Tibial nerve (tissue), 4 donors: ENCODE measurements around the gene OXCT1. TPM values are rescaled to one million over a fixed set of nuclear protein-coding genes. Genes with fewer than 3 reads are reported as not detected.
"Not testable (repeated sequence)": the region's sequence is repeated elsewhere in the genome, so short reads cannot be mapped to it uniquely, and the experiment has no call there.

ENCODE experiments used
- DNase-seq, 2 donors: peaks; one replicate each; pipeline ENCODE4 v3.0.0-alpha.2; 2019; ENCODE audit warnings: low spot score in 2 of 2
- H3K27ac ChIP-seq, 4 donors: fragments of 200-600 bp; sonication (generic) in 3 of 4; one replicate each; pipeline ENCODE4 v1.5.1; 2017 to 2019; ENCODE audit warnings: mild to moderate bottlenecking in 1 of 4
- H3K27me3 ChIP-seq, 2 donors: fragments of 200-600 bp; sonication (generic) in 1 of 2; one replicate each; pipeline versions ENCODE4 v1.5.1 to v1.6.0; 2017 to 2019
- H3K36me3 ChIP-seq, 3 donors: fragments of 200-600 bp; sonication (generic); one replicate each; pipeline ENCODE4 v1.5.1; 2018 to 2019
- H3K4me1 ChIP-seq, 4 donors: fragments of 200-600 bp; sonication (generic) in 3 of 4; one replicate each; pipeline ENCODE4 v1.5.1; 2017 to 2019
- H3K4me3 ChIP-seq, 4 donors: fragments of 200-600 bp; sonication (generic) in 3 of 4; one replicate each; pipeline ENCODE4 v1.5.1; 2017 to 2019; ENCODE audit warnings: mild to moderate bottlenecking in 1 of 4, moderate library complexity in 1 of 4
- H3K9me3 ChIP-seq, 4 donors: fragments of 200-600 bp; sonication (generic) in 3 of 4; one replicate each; pipeline ENCODE4 v1.5.1; 2017 to 2019
- EP300 ChIP-seq, 2 donors: sonication (generic); formaldehyde crosslinking; IDR thresholded peaks; one replicate each; pipeline ENCODE4 v1.6.1; 2017; ENCODE audit warnings: antibody characterized with exemption in 2 of 2, mild to moderate bottlenecking in 1 of 2
- POLR2A ChIP-seq, 2 donors: fragments of 450-650 bp; IDR thresholded peaks; one replicate each; pipeline ENCODE4 v1.6.1; 2017; ENCODE audit warnings: antibody characterized with exemption in 2 of 2, mild to moderate bottlenecking in 2 of 2, moderate library complexity in 2 of 2
- WGBS, 2 donors: methylation state at CpG; one replicate each; pipeline ENCODE4 v1.1.5; 2018; 5-methylcytosine and 5-hydroxymethylcytosine counted together
- total RNA-seq, 4 donors: library from RNA; depleted of rRNA; stranded (reverse); fragments of >200 nt; gene quantifications; one replicate each; pipeline ENCODE4 v1.1.0, GENCODE V29; 2016
- TF ChIP-seq, protein P1 (sequence below), 5 experiments: fragments of 200-600 bp in 3 of 5; fragments of 450-650 bp in 2 of 5; sonication (generic) in 3 of 5; IDR thresholded peaks; one replicate each; pipeline ENCODE4 v1.5.1; 2016 to 2019; ENCODE audit warnings: antibody characterized with exemption in 5 of 5, mild to moderate bottlenecking in 3 of 5, moderate library complexity in 2 of 5

OXCT1 gene
- total RNA-seq, 4 donors from 2014 or later: 20.4 to 41.2 (median 26.0) TPM

DNA sequence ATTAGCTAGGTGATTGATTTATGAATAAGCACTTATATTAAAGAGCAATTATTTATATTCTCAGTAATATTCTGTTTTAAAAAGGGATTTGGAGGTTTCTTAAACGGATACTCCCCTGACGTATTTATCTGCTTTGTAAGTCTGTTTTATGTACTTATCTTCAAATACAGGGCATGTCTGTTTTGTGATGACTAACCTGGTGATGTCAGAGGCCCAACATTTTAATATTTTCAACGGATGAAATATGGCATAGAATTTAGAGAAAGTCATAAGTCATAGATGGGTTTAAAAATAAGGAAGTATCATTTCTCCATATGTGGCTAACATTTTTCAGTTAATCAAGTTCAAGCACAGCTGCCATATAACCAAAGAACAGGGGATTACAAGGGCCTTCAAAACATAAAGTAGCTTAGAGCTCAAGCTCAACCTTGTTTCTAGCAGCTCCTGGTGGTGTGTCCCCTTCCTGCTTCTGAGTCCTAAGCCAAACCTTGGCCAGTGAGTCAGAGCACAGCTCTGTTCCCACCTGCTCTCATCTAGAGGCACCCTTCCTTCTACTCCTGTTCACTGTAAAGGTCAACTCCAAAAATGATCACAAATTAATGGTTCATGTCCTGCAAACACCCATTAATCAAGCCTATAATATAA lies 131.4 kb downstream of the OXCT1 start:
- Histone ChIP-seq H3K9me3 (no peaks in the 10 kb centered on the region), H3K27me3 (no peaks in the 10 kb centered on the region), H3K4me1 (no peaks in the 10 kb centered on the region), H3K27ac (no peak overlapping the region), H3K4me3 (no peak overlapping the region), H3K36me3 (peaks cover 0 to 62% (median 0%) of the 10 kb centered on the region in 3 donors)
- TF ChIP-seq POLR2A (IDR thresholded peaks at IDR 0.05): no peak
- TF ChIP-seq, protein P1, sequence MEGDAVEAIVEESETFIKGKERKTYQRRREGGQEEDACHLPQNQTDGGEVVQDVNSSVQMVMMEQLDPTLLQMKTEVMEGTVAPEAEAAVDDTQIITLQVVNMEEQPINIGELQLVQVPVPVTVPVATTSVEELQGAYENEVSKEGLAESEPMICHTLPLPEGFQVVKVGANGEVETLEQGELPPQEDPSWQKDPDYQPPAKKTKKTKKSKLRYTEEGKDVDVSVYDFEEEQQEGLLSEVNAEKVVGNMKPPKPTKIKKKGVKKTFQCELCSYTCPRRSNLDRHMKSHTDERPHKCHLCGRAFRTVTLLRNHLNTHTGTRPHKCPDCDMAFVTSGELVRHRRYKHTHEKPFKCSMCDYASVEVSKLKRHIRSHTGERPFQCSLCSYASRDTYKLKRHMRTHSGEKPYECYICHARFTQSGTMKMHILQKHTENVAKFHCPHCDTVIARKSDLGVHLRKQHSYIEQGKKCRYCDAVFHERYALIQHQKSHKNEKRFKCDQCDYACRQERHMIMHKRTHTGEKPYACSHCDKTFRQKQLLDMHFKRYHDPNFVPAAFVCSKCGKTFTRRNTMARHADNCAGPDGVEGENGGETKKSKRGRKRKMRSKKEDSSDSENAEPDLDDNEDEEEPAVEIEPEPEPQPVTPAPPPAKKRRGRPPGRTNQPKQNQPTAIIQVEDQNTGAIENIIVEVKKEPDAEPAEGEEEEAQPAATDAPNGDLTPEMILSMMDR (IDR thresholded peaks at IDR 0.05): no peak
- TF ChIP-seq EP300 (IDR thresholded peaks at IDR 0.05): no peak
- 90 to 91% methylated on average over 3 of the region's 3 CpGs for WGBS, 2 donors
- no peak for DNase-seq

DNA sequence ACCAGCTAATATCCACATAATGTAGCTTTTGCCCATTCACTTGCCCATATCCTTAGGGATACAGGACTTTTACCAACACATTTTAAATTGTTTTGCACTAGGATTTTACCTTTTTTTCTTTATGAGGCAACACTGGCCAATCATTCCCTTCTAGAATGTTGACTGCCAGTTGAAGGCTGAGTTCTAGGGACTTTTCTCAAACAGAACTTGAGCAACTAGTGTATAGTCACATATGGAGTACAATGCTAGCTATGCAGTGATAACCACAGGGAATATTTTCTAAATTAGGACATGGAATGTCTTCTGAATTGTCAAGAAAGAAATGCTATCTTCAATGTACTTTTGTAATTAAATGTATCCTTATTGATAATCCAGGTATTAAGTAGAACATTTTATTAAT lies 133.6 kb downstream of the OXCT1 start:
- peaks cover 0 to 61% (median 0%) of the 10 kb centered on the region in 3 donors for H3K36me3 ChIP-seq
- H3K27me3 ChIP-seq: no peaks in the 10 kb centered on the region
- DNase-seq: no peak
- TF ChIP-seq, protein P1 (IDR thresholded peaks at IDR 0.05): no peak
- TF ChIP-seq POLR2A (IDR thresholded peaks at IDR 0.05) (no peak), EP300 (IDR thresholded peaks at IDR 0.05) (no peak)
- H3K27ac ChIP-seq: no peak overlapping the region
- no peak overlapping the region for H3K4me3 ChIP-seq
- no peaks in the 10 kb centered on the region for H3K9me3 ChIP-seq
- H3K4me1 ChIP-seq: no peaks in the 10 kb centered on the region

DNA sequence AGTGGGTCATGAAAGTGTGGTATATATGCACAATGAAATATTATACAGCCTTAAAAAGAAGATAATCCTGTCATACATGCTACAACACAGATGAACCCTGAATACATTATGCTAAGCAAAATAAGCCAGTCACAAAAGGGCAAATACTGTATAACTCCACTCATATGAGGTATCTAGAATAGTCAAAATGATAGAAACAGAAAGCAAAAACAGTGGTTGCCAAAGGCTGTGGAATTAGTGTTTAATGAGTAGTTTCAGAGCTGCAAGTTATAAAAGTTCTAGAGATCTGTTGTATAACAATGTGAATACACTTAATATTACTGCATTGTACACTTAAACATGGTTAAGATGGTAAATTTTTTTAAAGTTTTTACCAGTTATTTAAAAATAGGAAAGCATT lies 135.0 kb downstream of the OXCT1 start:
- Histone ChIP-seq H3K4me3 (no peak overlapping the region), H3K27me3 (no peaks in the 10 kb centered on the region), H3K27ac (no peak overlapping the region), H3K9me3 (no peaks in the 10 kb centered on the region), H3K36me3 (peaks cover 0 to 63% (median 0%) of the 10 kb centered on the region in 3 donors), H3K4me1 (no peaks in the 10 kb centered on the region)
- DNase-seq: no peak
- TF ChIP-seq POLR2A (IDR thresholded peaks at IDR 0.05) (no peak), EP300 (IDR thresholded peaks at IDR 0.05) (no peak)

DNA sequence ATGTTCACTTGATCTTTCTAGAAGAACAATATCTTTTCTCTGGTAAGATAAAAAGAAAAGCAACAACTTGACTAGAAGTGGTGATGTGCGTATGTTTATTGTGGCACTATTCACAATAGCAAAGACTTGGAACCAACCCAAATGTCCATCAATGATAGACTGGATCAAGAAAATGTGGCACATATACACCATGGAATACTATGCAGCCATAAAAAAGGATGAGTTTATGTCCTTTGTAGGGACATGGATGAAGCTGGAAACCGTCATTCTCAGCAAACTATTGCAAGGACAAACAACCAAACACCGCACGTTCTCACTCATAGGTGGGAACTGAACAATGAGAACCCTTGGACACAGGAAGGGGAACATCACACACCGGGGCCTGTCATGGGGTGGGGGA lies 140.8 kb downstream of the OXCT1 start:
- not testable (repeated sequence) for H3K27ac ChIP-seq, H3K4me1 ChIP-seq, H3K9me3 ChIP-seq, H3K4me3 ChIP-seq, H3K27me3 ChIP-seq, DNase-seq
- H3K36me3 ChIP-seq: peaks cover 0 to 24% (median 0%) of the 10 kb centered on the region in 3 donors
- WGBS, 2 donors: 96 to 98% methylated on average over 5 of the region's 5 CpGs

DNA sequence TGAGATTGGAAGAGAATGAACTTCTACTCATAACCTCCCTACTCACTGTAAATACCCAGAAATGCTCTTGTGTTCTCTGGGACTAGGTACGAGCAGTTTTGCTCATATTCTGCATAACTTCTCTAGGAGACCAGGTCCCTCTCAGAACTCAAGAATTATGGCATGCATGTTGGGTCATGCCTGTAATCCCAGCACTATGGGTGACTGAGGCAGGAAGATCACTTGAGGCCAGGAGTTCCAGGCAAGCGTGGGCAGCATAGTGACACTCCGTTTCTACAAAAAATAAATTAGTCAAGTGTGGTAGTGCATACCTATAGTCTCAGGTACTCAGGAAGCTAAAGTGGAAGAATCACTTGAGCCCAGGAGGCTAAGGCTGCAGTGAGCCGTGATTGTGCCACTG lies 141.9 kb downstream of the OXCT1 start:
- DNase-seq: no peak
- Histone ChIP-seq H3K9me3 (no peaks in the 10 kb centered on the region), H3K4me3 (no peak overlapping the region), H3K27ac (no peak overlapping the region), H3K4me1 (no peaks in the 10 kb centered on the region), H3K36me3 (peaks cover 0 to 24% (median 0%) of the 10 kb centered on the region in 3 donors), H3K27me3 (no peaks in the 10 kb centered on the region)
- TF ChIP-seq EP300 (IDR thresholded peaks at IDR 0.05) (no peak), POLR2A (IDR thresholded peaks at IDR 0.05) (no peak)
- TF ChIP-seq, protein P1 (IDR thresholded peaks at IDR 0.05): no peak
- 93 to 99% methylated on average over 4 of the region's 4 CpGs for WGBS, 2 donors

DNA sequence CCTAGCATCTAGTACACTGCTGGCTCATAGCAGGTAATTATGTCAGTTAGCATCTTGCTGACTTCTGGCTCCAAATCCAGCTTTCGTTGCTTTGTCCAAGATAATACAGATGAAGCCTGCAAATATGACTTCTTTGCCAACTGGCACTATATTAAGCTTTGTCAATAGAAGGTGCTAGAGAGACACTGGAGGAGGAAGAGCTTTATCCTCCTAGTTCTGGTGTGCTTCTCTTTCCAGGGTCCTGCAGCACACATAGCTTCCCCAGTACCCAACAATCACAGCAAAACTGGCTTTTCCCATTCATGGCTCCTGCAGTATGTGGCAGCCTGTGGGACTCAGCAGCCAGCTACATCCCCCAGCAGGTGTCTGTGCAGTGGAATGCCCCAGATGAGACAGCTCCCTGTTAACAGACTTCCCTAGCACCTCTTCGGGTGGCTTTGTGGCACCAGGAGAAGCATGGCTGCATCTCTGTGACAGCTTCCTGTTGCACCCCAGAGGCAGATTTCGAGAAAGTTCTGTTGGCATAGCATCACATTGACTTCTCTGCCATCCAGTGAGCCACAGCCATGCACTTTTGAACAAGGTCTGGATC lies 147.8 kb downstream of the OXCT1 start:
- TF ChIP-seq EP300 (IDR thresholded peaks at IDR 0.05) (no peak), POLR2A (IDR thresholded peaks at IDR 0.05) (no peak)
- TF ChIP-seq, protein P1 (IDR thresholded peaks at IDR 0.05): no peak
- 73 to 88% methylated on average over 3 of the region's 3 CpGs for WGBS, 2 donors
- H3K4me1 ChIP-seq: no peaks in the 10 kb centered on the region
- no peaks in the 10 kb centered on the region for H3K27me3 ChIP-seq
- H3K4me3 ChIP-seq: no peak overlapping the region
- no peaks in the 10 kb centered on the region for H3K36me3 ChIP-seq
- DNase-seq: no peak
- H3K27ac ChIP-seq: no peak overlapping the region
- peaks cover 0 to 9% (median 0%) of the 10 kb centered on the region in 4 donors for H3K9me3 ChIP-seq
